Measurements from ENCODE around the gene HRG. TPM values are rescaled to one million over a fixed set of nuclear protein-coding genes. Genes with fewer than 3 reads are reported as not detected.

The HRG gene
- total RNA-seq, 1 experiment from 2014 or later = not detected

DNA sequence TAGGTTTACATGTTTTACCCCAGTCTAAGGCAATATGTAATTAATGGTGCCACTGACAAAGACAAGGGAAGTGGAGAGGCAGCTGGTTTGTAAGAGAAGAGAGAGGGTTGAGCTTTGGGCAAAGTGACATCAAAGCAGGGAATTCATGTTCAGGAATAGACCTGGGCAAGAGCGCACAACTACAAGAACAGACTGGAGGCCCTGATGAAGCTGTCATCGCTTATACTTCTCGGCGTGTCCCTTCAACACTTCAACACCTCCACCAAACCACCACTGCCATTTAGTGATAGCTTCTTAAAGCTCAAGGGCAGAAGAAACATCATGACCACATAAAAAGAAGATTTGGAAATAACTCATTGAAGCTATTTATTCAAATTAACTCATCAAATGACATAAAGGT, 31.7 kb downstream of the HRG start:
- Mint-ChIP-seq H3K4me3 (no peak overlapping the region), H3K4me1 (no peaks in the 10 kb centered on the region), H3K27me3 (ENCODE audit: low read depth) (no peaks in the 10 kb centered on the region; the same call in 1 of the 2 replicates), H3K36me3 (ENCODE audit: insufficient read depth in 1 of 3, low read depth in 3 of 3) (no peaks in the 10 kb centered on the region), H3K9me3 (no peaks in the 10 kb centered on the region), H3K27ac (no peak overlapping the region)
- no peak for DNase-seq
- no peaks in the 10 kb centered on the region for H3K79me1 ChIP-seq (ENCODE audit: insufficient read depth, low read depth, low read length, poor library complexity, severe bottlenecking)
- TF ChIP-seq, protein P1, sequence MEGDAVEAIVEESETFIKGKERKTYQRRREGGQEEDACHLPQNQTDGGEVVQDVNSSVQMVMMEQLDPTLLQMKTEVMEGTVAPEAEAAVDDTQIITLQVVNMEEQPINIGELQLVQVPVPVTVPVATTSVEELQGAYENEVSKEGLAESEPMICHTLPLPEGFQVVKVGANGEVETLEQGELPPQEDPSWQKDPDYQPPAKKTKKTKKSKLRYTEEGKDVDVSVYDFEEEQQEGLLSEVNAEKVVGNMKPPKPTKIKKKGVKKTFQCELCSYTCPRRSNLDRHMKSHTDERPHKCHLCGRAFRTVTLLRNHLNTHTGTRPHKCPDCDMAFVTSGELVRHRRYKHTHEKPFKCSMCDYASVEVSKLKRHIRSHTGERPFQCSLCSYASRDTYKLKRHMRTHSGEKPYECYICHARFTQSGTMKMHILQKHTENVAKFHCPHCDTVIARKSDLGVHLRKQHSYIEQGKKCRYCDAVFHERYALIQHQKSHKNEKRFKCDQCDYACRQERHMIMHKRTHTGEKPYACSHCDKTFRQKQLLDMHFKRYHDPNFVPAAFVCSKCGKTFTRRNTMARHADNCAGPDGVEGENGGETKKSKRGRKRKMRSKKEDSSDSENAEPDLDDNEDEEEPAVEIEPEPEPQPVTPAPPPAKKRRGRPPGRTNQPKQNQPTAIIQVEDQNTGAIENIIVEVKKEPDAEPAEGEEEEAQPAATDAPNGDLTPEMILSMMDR (conservative IDR thresholded peaks at IDR 0.05) = no peak
- no peak overlapping the region for H2BK120ac ChIP-seq (ENCODE audit: low read depth, low read length, poor library complexity, severe bottlenecking)
- H3K4me1 ChIP-seq (ENCODE audit: insufficient read depth, low read length) = no peaks in the 10 kb centered on the region
- no peak overlapping the region for H3K27ac ChIP-seq (ENCODE audit: insufficient read length, low read depth, low read length)
- H3K23ac ChIP-seq (ENCODE audit: insufficient read length, low read depth, low read length) = no peak overlapping the region
- no peak overlapping the region for H2AK5ac ChIP-seq (ENCODE audit: insufficient read length, low read length)
- WGBS (ENCODE audit: extremely low coverage, insufficient read length, low lambda C conversion rate) = no CpG with 5 or more reads among the region's 4 CpGs
- H3K4me2 ChIP-seq (ENCODE audit: insufficient read depth, insufficient read length, low read length) = no peak overlapping the region
- no peaks in the 10 kb centered on the region for H3K27me3 ChIP-seq (ENCODE audit: insufficient read depth, low read length)
- no peak overlapping the region for H3K56ac ChIP-seq (ENCODE audit: insufficient read length, low read depth, low read length)
- no peaks in the 10 kb centered on the region for H4K20me1 ChIP-seq (ENCODE audit: control insufficient read depth, insufficient read depth, insufficient read length)
- no peak overlapping the region for H2BK12ac ChIP-seq (ENCODE audit: insufficient read length, low read depth, low read length)
- no peak overlapping the region for H4K91ac ChIP-seq (ENCODE audit: insufficient read length, low read depth, low read length)
- H3K9ac ChIP-seq (ENCODE audit: extremely low read depth, insufficient read length, low read length) = no peak overlapping the region
- no peak overlapping the region for H3T11ph ChIP-seq (ENCODE audit: low read length)
- H2AFZ ChIP-seq (ENCODE audit: low read length) = no peak overlapping the region
- H2BK15ac ChIP-seq (ENCODE audit: low read depth, low read length) = no peak overlapping the region
- H3K79me2 ChIP-seq (ENCODE audit: insufficient read depth, low read length) = no peaks in the 10 kb centered on the region
- no peaks in the 10 kb centered on the region for H3K9me3 ChIP-seq (ENCODE audit: control insufficient read depth, low read depth, low read length)
- no peak overlapping the region for H3K14ac ChIP-seq (ENCODE audit: insufficient read depth, low read length)
- H3K4ac ChIP-seq (ENCODE audit: low read depth, low read length) = no peak overlapping the region
- no peak overlapping the region for H4K5ac ChIP-seq (ENCODE audit: insufficient read length, low read depth, low read length)
- H2BK5ac ChIP-seq (ENCODE audit: insufficient read length, low read length) = no peak overlapping the region
- H4K8ac ChIP-seq (replicated peaks; ENCODE audit: insufficient read length, low read depth, low read length) = no peak overlapping the region
- H3K18ac ChIP-seq (ENCODE audit: insufficient read length, low read depth, low read length) = no peak overlapping the region
- no peak overlapping the region for H2BK20ac ChIP-seq (ENCODE audit: low read depth, low read length, poor library complexity, severe bottlenecking)
- no peaks in the 10 kb centered on the region for H3K23me2 ChIP-seq (ENCODE audit: insufficient read length, low read depth, low read length, poor library complexity, severe bottlenecking)

Measured in H9 (cell line).